HG02759 (cell line): ENCODE results near the gene ARRDC2.
"Not testable (repeated sequence)": the region's sequence is repeated elsewhere in the genome, so short reads cannot be mapped to it uniquely, and the experiment has no call there.

Experiments used
- ATAC-seq: cut with Tn5 transposase; IDR thresholded peaks from one replicate; pipeline ENCODE4 v1.9.1; 2021; ENCODE audit warnings: mild to moderate bottlenecking, moderate library complexity; ENCODE audit not compliant: unreplicated experiment

The ARRDC2 gene

GRCh38 chr19:18016209-18016910, 8.4 kb downstream of the ARRDC2 start:
- no peak for ATAC-seq

GRCh38 chr19:18017275-18018083, 9.5 kb downstream of the ARRDC2 start:
- ATAC-seq = no peak

GRCh38 chr19:18020212-18021085, 12.5 kb downstream of the ARRDC2 start:
- no peak for ATAC-seq

- ATAC-seq = no peak
Measured at GRCh38 chr19:18021121-18021755, 13.3 kb downstream of the ARRDC2 start.

- ATAC-seq = peak; percentile 44
Measured at GRCh38 chr19:18023622-18024251, 15.8 kb downstream of the ARRDC2 start.

GRCh38 chr19:18027151-18027550, 19.2 kb downstream of the ARRDC2 start:
- no peak for ATAC-seq

- ATAC-seq = no peak
Measured at GRCh38 chr19:18029617-18030338, 21.8 kb downstream of the ARRDC2 start.

- not testable (repeated sequence) for ATAC-seq
Measured at GRCh38 chr19:18031401-18031800, 23.4 kb downstream of the ARRDC2 start.

GRCh38 chr19:18032102-18032501, 24.1 kb downstream of the ARRDC2 start:
- not testable (repeated sequence) for ATAC-seq

- ATAC-seq = no peak
Measured at GRCh38 chr19:18041054-18041453, 33.1 kb downstream of the ARRDC2 start.

GRCh38 chr19:18043676-18044075, 35.7 kb downstream of the ARRDC2 start:
- ATAC-seq = no peak

GRCh38 chr19:18044825-18045304, 36.9 kb downstream of the ARRDC2 start:
- ATAC-seq = peak; percentile 95

- ATAC-seq = peak; percentile 11
Measured at GRCh38 chr19:18045307-18046050, 37.5 kb downstream of the ARRDC2 start.

- no peak for ATAC-seq
Measured at GRCh38 chr19:18046059-18046718, 38.2 kb downstream of the ARRDC2 start.

- no peak for ATAC-seq
Measured at GRCh38 chr19:18049385-18049784, 41.4 kb downstream of the ARRDC2 start.

- no peak for ATAC-seq
Measured at GRCh38 chr19:18051887-18052286, 43.9 kb downstream of the ARRDC2 start.

GRCh38 chr19:18053576-18054219, 45.7 kb downstream of the ARRDC2 start:
- ATAC-seq = no peak

GRCh38 chr19:18055967-18056366, 48.0 kb downstream of the ARRDC2 start:
- no peak for ATAC-seq
